SK-N-SH (cell line): ENCODE data around the gene CLEC19A. TPM values are rescaled to one million over a fixed set of nuclear protein-coding genes. Genes with fewer than 3 reads are reported as not detected.

Experiments used
- CTCF ChIA-PET: fragments of 300-600, 350-600 bp; formaldehyde crosslinking; extraction: SDS; loops from one replicate; lab custom pipeline; 2021; lab: Yijun Ruan, JAX
- POLR2A ChIA-PET: fragments of 350-600 bp; sonication (Branson Sonifier 250); formaldehyde crosslinking; extraction: SDS; loops from one replicate; lab custom pipeline; 2020; ENCODE audit warnings: antibody characterized with exemption, inconsistent platforms; lab: Yijun Ruan, JAX
- DNase-seq: peaks from one replicate; pipeline ENCODE4 v3.0.0; 2012
- H2AFZ ChIP-seq: fragments of 200-600 bp; sonication (generic); 2 replicates; pipeline ENCODE4 v1.8.1; 2016; ENCODE audit warnings: antibody characterized with exemption, mild to moderate bottlenecking, low read depth
- H3F3A ChIP-seq: fragments of 200-600 bp; sonication (generic); replicated peaks from 2 replicates; pipeline ENCODE3; 2016; ENCODE audit warnings: antibody characterized with exemption, mild to moderate bottlenecking; ENCODE audit not compliant: insufficient read depth
- H3K27ac ChIP-seq, 2 experiments: fragments of 200-500 bp in 1 of 2; fragments of 200-600 bp in 1 of 2; sonication (Bioruptor generic) in 1 of 2; sonication (generic), shearing (Covaris generic) in 1 of 2; 2 replicates each; pipeline versions ENCODE4 v1.5.1 to v1.6.1; 2014 to 2016; ENCODE audit warnings: low read depth in 2 of 2, inconsistent platforms in 1 of 2, low read length in 1 of 2, mild to moderate bottlenecking in 1 of 2, mixed read lengths in 1 of 2
- H3K27me3 ChIP-seq: fragments of 200-600 bp; sonication (generic), shearing (Covaris generic); 2 replicates; pipeline ENCODE4 v1.6.1; 2016; ENCODE audit warnings: mixed run types; ENCODE audit not compliant: insufficient read depth
- H3K36me3 ChIP-seq, 2 experiments: fragments of 200-500 bp in 1 of 2; fragments of 200-600 bp in 1 of 2; sonication (Bioruptor generic) in 1 of 2; sonication (generic) in 1 of 2; replicated peaks in 1 of 2; 2 replicates each; pipeline versions ENCODE3 to v1.5.1; 2014 to 2016; ENCODE audit warnings: low read length in 1 of 2, mild to moderate bottlenecking in 1 of 2; ENCODE audit not compliant: insufficient read depth in 2 of 2, control insufficient read depth in 1 of 2
- H3K4me1 ChIP-seq, 2 experiments: fragments of 200-500 bp in 1 of 2; fragments of 200-600 bp in 1 of 2; sonication (Bioruptor generic) in 1 of 2; sonication (generic), shearing (Covaris generic) in 1 of 2; 2 replicates each; pipeline versions ENCODE4 v1.5.1 to v1.6.1; 2014 to 2016; ENCODE audit warnings: low read depth in 1 of 2, low read length in 1 of 2, mixed run types in 1 of 2; ENCODE audit not compliant: insufficient read depth in 2 of 2, control insufficient read depth in 1 of 2
- H3K4me2 ChIP-seq: fragments of 200-600 bp; sonication (generic), shearing (Covaris generic); 2 replicates; pipeline ENCODE4 v1.6.1; 2017; ENCODE audit warnings: mixed run types
- H3K4me3 ChIP-seq, 2 experiments: fragments of 200-500 bp in 1 of 2; fragments of 200-600 bp in 1 of 2; sonication (Bioruptor generic) in 1 of 2; sonication (generic), shearing (Covaris generic) in 1 of 2; 2 replicates each; pipeline versions ENCODE4 v1.5.1 to v1.8.1; 2014 to 2016; ENCODE audit warnings: low read depth in 2 of 2, inconsistent platforms in 1 of 2, low read length in 1 of 2, mild to moderate bottlenecking in 1 of 2, mixed read lengths in 1 of 2, moderate library complexity in 1 of 2
- H3K79me2 ChIP-seq: fragments of 200-600 bp; sonication (generic); 2 replicates; pipeline ENCODE4 v1.8.1; 2017; ENCODE audit warnings: mild to moderate bottlenecking; ENCODE audit not compliant: insufficient read depth
- H3K9ac ChIP-seq: fragments of 200-600 bp; sonication (generic); 2 replicates; pipeline ENCODE4 v1.6.1; 2017; ENCODE audit warnings: mixed run types
- H3K9me2 ChIP-seq: fragments of 200-600 bp; sonication (generic); 2 replicates; pipeline ENCODE4 v1.6.1; 2017; ENCODE audit warnings: mixed run types
- H3K9me3 ChIP-seq: fragments of 200-600 bp; sonication (generic); 2 replicates; pipeline ENCODE4 v1.6.1; 2017; ENCODE audit warnings: mixed run types, mild to moderate bottlenecking, moderate library complexity
- H4K20me1 ChIP-seq: fragments of 200-600 bp; sonication (generic); 2 replicates; pipeline ENCODE4 v1.6.1; 2017; ENCODE audit warnings: mild to moderate bottlenecking, mixed run types; ENCODE audit not compliant: insufficient read depth
- ELF1 ChIP-seq: IDR thresholded peaks from 2 replicates; pipeline ENCODE4 v1.4.0; 2012
- EP300 ChIP-seq, 2 experiments: IDR thresholded peaks; 2 replicates each; pipeline versions ENCODE4 v1.4.0 to v1.6.1; 2012; ENCODE audit warnings: borderline replicate concordance in 1 of 2, low read depth in 1 of 2, low read length in 1 of 2
- EZH2phosphoT487 ChIP-seq: fragments of 200-600 bp; sonication (generic); IDR thresholded peaks from 2 replicates; pipeline ENCODE4 v1.6.1; 2017; ENCODE audit warnings: low read depth, mixed run types, mild to moderate bottlenecking, antibody characterized with exemption, moderate library complexity, borderline replicate concordance
- FOSL2 ChIP-seq: IDR thresholded peaks from 2 replicates; pipeline ENCODE4 v1.4.0; 2012; ENCODE audit warnings: low read depth, mild to moderate bottlenecking, moderate library complexity, borderline replicate concordance
- FOXJ3 ChIP-seq: sonication (generic); formaldehyde crosslinking; IDR thresholded peaks from 2 replicates; pipeline ENCODE4 v1.5.1; 2020; ENCODE audit warnings: mild to moderate bottlenecking, missing genetic modification reagents
- FOXM1 ChIP-seq: IDR thresholded peaks from 2 replicates; pipeline ENCODE4 v1.4.0; 2012; ENCODE audit warnings: low read depth, mild to moderate bottlenecking
- MEF2A ChIP-seq: IDR thresholded peaks from 2 replicates; pipeline ENCODE4 v1.4.0; 2012; ENCODE audit warnings: low read depth, borderline replicate concordance
- MXI1 ChIP-seq: IDR thresholded peaks from 2 replicates; pipeline ENCODE4 v1.6.1; 2012; ENCODE audit warnings: mild to moderate bottlenecking, low read depth, low read length, improper control_type of control experiment
- NFIC ChIP-seq: IDR thresholded peaks from 2 replicates; pipeline ENCODE4 v1.4.0; 2012; ENCODE audit warnings: borderline replicate concordance
- POLR2AphosphoS5 ChIP-seq: IDR thresholded peaks from 2 replicates; pipeline ENCODE4 v1.6.1; 2012; ENCODE audit warnings: low read depth, low read length
- RFX5 ChIP-seq: IDR thresholded peaks from 2 replicates; pipeline ENCODE4 v1.6.1; 2012; ENCODE audit warnings: mild to moderate bottlenecking, improper control_type of control experiment, low read length
- RXRA ChIP-seq: IDR thresholded peaks from 2 replicates; pipeline ENCODE4 v1.4.0; 2012; ENCODE audit warnings: low read depth, mild to moderate bottlenecking, borderline replicate concordance
- SIN3A ChIP-seq: IDR thresholded peaks from 2 replicates; pipeline ENCODE4 v1.6.1; 2012; ENCODE audit warnings: low read depth, mild to moderate bottlenecking, low read length, moderate library complexity, borderline replicate concordance
- TAF1 ChIP-seq: IDR thresholded peaks from 2 replicates; pipeline ENCODE4 v1.6.1; 2012; ENCODE audit warnings: low read depth, mild to moderate bottlenecking, low read length, moderate library complexity, borderline replicate concordance
- TEAD4 ChIP-seq: IDR thresholded peaks from 2 replicates; pipeline ENCODE4 v1.4.0; 2012; ENCODE audit warnings: mild to moderate bottlenecking, borderline replicate concordance; ENCODE audit not compliant: insufficient read depth
- WGBS: methylation state at CpG from one replicate; pipeline ENCODE4 v1.1.6; 2017; ENCODE audit warnings: low lambda C conversion rate; 5-methylcytosine and 5-hydroxymethylcytosine counted together
- polyA plus RNA-seq, 3 experiments: library from polyadenylated mRNA; depleted of rRNA; stranded (reverse); fragments of >200 nt; gene quantifications; 2 replicates each; pipeline ENCODE4 v1.2.3, GENCODE V29; 2012
- TF ChIP-seq, protein P1 (sequence below): IDR thresholded peaks from 2 replicates; pipeline ENCODE4; 2012
- TF ChIP-seq, protein P2 (sequence below): IDR thresholded peaks from 2 replicates; pipeline ENCODE4 v1.4.0; 2012; ENCODE audit warnings: low read depth, borderline replicate concordance
- TF ChIP-seq, protein P3 (sequence below): fragments of 150-350 bp; IDR thresholded peaks from 2 replicates; pipeline ENCODE4 v1.6.1; 2017; ENCODE audit warnings: antibody characterized with exemption, low read length, low read depth, borderline replicate concordance
- TF ChIP-seq, protein P4 (sequence below): fragments of 150-350 bp; IDR thresholded peaks from 2 replicates; pipeline ENCODE4 v1.6.1; 2016; ENCODE audit warnings: mild to moderate bottlenecking, low read depth, low read length

CLEC19A gene
- polyA plus RNA-seq, 1 of the 3 experiments (the other 2 are of a cell fraction): not detected

DNA sequence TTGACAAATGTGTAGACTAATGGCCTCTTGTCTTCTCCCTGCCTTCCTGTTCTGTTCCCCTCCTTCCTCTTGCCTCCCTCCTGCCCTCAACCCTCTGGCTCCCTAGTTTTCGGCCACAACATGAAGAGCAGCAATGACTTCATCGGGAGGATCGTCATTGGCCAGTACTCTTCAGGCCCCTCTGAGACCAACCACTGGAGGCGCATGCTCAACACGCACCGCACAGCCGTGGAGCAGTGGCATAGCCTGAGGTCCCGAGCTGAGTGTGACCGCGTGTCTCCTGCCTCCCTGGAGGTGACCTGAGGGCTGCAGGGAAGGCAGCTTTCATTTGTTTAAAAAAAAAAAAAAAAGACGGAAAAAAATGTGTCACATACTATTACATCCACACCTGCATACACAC, 18.8 kb upstream of the CLEC19A start:
- Histone ChIP-seq H3K4me2 (no peak overlapping the region), H4K20me1 (no peaks in the 10 kb centered on the region), H3K4me1 (no peaks in the 10 kb centered on the region), H3K36me3 (no peaks in the 10 kb centered on the region), H3K9me2 (no peaks in the 10 kb centered on the region), H3K79me2 (no peaks in the 10 kb centered on the region), H3K9me3 (no peaks in the 10 kb centered on the region), H3K27me3 (no peaks in the 10 kb centered on the region), H3K9ac (no peak overlapping the region), H3F3A (no peaks in the 10 kb centered on the region), H3K27ac (no peak overlapping the region), H2AFZ (no peak overlapping the region), H3K4me3 (no peak overlapping the region)
- WGBS: 67% methylated on average over 11 of the region's 11 CpGs
- ChIA-PET CTCF (no interaction called here), POLR2A (no interaction called here)
- no peak for DNase-seq
- TF ChIP-seq, protein P1, sequence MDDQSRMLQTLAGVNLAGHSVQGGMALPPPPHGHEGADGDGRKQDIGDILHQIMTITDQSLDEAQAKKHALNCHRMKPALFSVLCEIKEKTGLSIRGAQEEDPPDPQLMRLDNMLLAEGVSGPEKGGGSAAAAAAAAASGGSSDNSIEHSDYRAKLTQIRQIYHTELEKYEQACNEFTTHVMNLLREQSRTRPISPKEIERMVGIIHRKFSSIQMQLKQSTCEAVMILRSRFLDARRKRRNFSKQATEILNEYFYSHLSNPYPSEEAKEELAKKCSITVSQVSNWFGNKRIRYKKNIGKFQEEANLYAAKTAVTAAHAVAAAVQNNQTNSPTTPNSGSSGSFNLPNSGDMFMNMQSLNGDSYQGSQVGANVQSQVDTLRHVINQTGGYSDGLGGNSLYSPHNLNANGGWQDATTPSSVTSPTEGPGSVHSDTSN: no peak
- TF ChIP-seq TEAD4: no peak
- TF ChIP-seq, protein P2, sequence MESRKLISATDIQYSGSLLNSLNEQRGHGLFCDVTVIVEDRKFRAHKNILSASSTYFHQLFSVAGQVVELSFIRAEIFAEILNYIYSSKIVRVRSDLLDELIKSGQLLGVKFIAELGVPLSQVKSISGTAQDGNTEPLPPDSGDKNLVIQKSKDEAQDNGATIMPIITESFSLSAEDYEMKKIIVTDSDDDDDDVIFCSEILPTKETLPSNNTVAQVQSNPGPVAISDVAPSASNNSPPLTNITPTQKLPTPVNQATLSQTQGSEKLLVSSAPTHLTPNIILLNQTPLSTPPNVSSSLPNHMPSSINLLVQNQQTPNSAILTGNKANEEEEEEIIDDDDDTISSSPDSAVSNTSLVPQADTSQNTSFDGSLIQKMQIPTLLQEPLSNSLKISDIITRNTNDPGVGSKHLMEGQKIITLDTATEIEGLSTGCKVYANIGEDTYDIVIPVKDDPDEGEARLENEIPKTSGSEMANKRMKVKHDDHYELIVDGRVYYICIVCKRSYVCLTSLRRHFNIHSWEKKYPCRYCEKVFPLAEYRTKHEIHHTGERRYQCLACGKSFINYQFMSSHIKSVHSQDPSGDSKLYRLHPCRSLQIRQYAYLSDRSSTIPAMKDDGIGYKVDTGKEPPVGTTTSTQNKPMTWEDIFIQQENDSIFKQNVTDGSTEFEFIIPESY: no peak
- TF ChIP-seq RXRA: no peak
- TF ChIP-seq EZH2phosphoT487: no peak
- TF ChIP-seq, protein P3, sequence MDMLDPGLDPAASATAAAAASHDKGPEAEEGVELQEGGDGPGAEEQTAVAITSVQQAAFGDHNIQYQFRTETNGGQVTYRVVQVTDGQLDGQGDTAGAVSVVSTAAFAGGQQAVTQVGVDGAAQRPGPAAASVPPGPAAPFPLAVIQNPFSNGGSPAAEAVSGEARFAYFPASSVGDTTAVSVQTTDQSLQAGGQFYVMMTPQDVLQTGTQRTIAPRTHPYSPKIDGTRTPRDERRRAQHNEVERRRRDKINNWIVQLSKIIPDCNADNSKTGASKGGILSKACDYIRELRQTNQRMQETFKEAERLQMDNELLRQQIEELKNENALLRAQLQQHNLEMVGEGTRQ: no peak
- TF ChIP-seq, protein P4, sequence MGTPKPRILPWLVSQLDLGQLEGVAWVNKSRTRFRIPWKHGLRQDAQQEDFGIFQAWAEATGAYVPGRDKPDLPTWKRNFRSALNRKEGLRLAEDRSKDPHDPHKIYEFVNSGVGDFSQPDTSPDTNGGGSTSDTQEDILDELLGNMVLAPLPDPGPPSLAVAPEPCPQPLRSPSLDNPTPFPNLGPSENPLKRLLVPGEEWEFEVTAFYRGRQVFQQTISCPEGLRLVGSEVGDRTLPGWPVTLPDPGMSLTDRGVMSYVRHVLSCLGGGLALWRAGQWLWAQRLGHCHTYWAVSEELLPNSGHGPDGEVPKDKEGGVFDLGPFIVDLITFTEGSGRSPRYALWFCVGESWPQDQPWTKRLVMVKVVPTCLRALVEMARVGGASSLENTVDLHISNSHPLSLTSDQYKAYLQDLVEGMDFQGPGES: no peak
- TF ChIP-seq MEF2A: no peak
- TF ChIP-seq SIN3A: no peak
- no peak for TF ChIP-seq NFIC
- TF ChIP-seq FOXM1: no peak
- TF ChIP-seq POLR2AphosphoS5: no peak
- no peak for TF ChIP-seq MXI1
- no peak for TF ChIP-seq EP300 (IDR thresholded peaks at IDR 0.05; ENCODE audit: borderline replicate concordance in 1 of 2, low read depth in 1 of 2, low read length in 1 of 2)
- no peak for TF ChIP-seq ELF1
- no peak for TF ChIP-seq TAF1
- no peak for TF ChIP-seq FOXJ3
- TF ChIP-seq FOSL2: no peak
- no peak for TF ChIP-seq RFX5
